ENCODE results near the gene TMEM169. TPM values are rescaled to one million over a fixed set of nuclear protein-coding genes. Genes with fewer than 3 reads are reported as not detected.

Gene TMEM169
- total and polyA plus RNA-seq, 2 of the 13 experiments (the other 11 are each of a cell fraction or from before 2014, with no cell fraction given): 1.5 to 4.5 TPM

- TF ChIP-seq PBX2 (CRISPR knock-in tag; IDR thresholded peaks at IDR 0.05) (no peak), ZFP37 (CRISPR knock-in tag; IDR thresholded peaks at IDR 0.05; ENCODE audit: borderline replicate concordance) (0 out of 2 replicates have a peak, but pooled peaks have one; percentile 21), TEF (CRISPR knock-in tag; IDR thresholded peaks at IDR 0.05) (peak; percentile 65), SPEN (CRISPR knock-in tag; IDR thresholded peaks at IDR 0.05; ENCODE audit: low read depth) (peak; percentile 93), ZNF503 (CRISPR knock-in tag; IDR thresholded peaks at IDR 0.05) (0 out of 2 replicates have a peak, but pooled peaks have one; percentile 52), NR3C1 (CRISPR knock-in tag; IDR thresholded peaks at IDR 0.05) (no peak), MXI1 (IDR thresholded peaks at IDR 0.05; ENCODE audit: borderline replicate concordance, low read depth, low read length) (peak; percentile 69; the same call in 1 of the 3 replicates), ZNF350 (CRISPR knock-in tag; IDR thresholded peaks at IDR 0.05; ENCODE audit: borderline replicate concordance, low read depth) (peak; percentile 94), SP1 (IDR thresholded peaks at IDR 0.05) (no peak), SP1 (CRISPR knock-in tag; IDR thresholded peaks at IDR 0.05) (peak; percentile 61; the same call in 1 of the 2 replicates), DZIP1 (CRISPR knock-in tag; IDR thresholded peaks at IDR 0.05) (peak; percentile 91), MTA1 (CRISPR knock-in tag; IDR thresholded peaks at IDR 0.05; ENCODE audit: borderline replicate concordance) (peak; percentile 97), ZNF878 (CRISPR knock-in tag; IDR thresholded peaks at IDR 0.05) (peak; percentile 35; the same call in 1 of the 2 replicates), RFXAP (CRISPR knock-in tag; IDR thresholded peaks at IDR 0.05; ENCODE audit: borderline replicate concordance) (peak; percentile 84), BCLAF1 (IDR thresholded peaks at IDR 0.05) (no peak), CBX1 (IDR thresholded peaks at IDR 0.05; ENCODE audit: low read depth) (peak; percentile 97)
Measured at GRCh38 chr2:216081487-216082116, at the start of gene TMEM169, which contains the start of gene PECR (continued).
